GM12891 (cell line): Measurements from ENCODE around the gene MOAP1.
"Not testable (repeated sequence)": the region's sequence is repeated elsewhere in the genome, so short reads cannot be mapped to it uniquely, and the experiment has no call there.

Source experiments
- DNase-seq: peaks from one replicate; pipeline ENCODE4 v3.0.0; 2011; ENCODE audit warnings: low spot score; ENCODE audit not compliant: insufficient read length
- FAIRE-seq: peaks from 2 replicates; lab custom pipeline; 2011; peaks lifted over from hg19 to GRCh38; lab: Jason Lieb, UNC
- PAX5 ChIP-seq: IDR thresholded peaks from 2 replicates; pipeline ENCODE4 v1.6.1; 2011; ENCODE audit warnings: low read length, moderate library complexity, mild to moderate bottlenecking; ENCODE audit not compliant: insufficient read depth, severe bottlenecking
- POLR2A ChIP-seq: IDR thresholded peaks from 2 replicates; pipeline ENCODE4 v1.6.1; 2011; ENCODE audit warnings: low read depth, low read length, control low read depth
- POLR2AphosphoS5 ChIP-seq: IDR thresholded peaks from 2 replicates; pipeline ENCODE4 v1.6.1; 2011; ENCODE audit warnings: low read depth, low read length, control low read depth
- POU2F2 ChIP-seq: IDR thresholded peaks from 2 replicates; pipeline ENCODE4 v1.6.1; 2011; ENCODE audit warnings: low read depth, mild to moderate bottlenecking, control low read depth, low read length, moderate library complexity
- SPI1 ChIP-seq: IDR thresholded peaks from 2 replicates; pipeline ENCODE4 v1.6.1; 2011; ENCODE audit warnings: low read depth, low read length, control low read depth
- TAF1 ChIP-seq: IDR thresholded peaks from 2 replicates; pipeline ENCODE4 v1.6.1; 2011; ENCODE audit warnings: low read depth, low read length, control low read depth

MOAP1 gene

DNA sequence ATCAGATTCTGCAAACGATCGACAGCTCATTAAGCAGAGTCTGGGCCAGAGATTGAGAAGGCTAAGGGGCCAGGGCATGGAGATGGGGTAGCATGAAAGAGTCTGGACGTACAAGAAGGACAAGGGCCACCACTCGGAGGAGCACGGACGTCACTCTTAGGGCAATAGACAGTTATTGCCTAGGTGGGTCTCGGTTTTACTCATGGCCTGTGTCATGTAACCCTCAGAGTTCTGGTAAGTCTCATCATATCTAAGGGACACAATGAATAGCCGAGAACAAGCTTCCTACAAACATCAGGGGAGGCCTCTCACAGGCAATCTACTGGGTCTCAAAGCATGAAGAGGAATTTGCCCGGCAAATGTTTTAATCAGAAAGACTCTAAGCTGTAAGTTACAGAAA, 38.6 kb downstream of the MOAP1 start:
- DNase-seq = no peak
- no peak for FAIRE-seq
- no peak for TF ChIP-seq PAX5

DNA sequence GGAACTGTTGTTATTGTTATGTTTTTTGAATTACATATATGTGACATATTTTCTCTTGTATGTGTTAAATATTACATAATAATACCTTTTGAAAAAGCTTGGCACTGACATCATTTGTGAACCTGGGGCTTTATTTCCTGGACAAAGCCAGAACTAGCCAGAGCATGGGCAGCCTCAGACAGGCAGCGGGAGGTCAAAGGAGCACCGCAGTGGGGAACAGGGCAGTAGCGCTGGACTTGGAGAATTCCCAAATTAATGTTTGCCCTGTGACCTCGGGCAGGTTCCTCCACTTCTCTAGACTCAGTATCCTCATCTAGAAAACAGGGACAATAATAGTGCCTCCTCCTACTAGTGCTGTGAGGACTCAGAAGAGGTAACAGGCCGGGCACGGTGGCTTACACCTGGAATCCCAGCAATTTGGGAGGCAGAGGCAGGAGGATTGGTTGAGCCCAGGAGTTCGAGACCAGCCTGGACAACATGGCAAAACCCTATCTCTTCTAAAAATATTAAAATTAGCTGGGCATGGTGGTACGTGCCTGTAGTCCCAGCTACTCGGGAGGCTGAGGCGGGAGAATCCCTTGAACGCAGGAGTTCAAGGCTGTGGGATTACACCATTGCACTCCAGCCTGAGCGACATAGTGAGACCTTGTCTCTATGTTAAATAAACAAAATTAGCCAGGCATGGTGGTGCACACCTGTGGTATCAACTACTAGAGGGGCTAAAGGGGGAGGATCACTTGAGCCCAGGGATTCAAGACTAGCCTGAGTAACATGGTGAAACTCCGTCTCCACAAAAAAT, 41.6 kb downstream of the MOAP1 start:
- FAIRE-seq (no peak), DNase-seq (no peak)
- no peak for TF ChIP-seq POLR2A
- TF ChIP-seq POU2F2 = no peak
- TF ChIP-seq SPI1 = no peak
- TF ChIP-seq TAF1 = no peak
- TF ChIP-seq PAX5 = no peak
- no peak for TF ChIP-seq POLR2AphosphoS5

GRCh38 chr14:93137864-93138263, 46.8 kb downstream of the MOAP1 start:
- FAIRE-seq (no peak), DNase-seq (no peak)
- TF ChIP-seq PAX5 = no peak
- TF ChIP-seq POLR2A = no peak
- no peak for TF ChIP-seq TAF1
- no peak for TF ChIP-seq POU2F2
- no peak for TF ChIP-seq POLR2AphosphoS5
- no peak for TF ChIP-seq SPI1

DNA sequence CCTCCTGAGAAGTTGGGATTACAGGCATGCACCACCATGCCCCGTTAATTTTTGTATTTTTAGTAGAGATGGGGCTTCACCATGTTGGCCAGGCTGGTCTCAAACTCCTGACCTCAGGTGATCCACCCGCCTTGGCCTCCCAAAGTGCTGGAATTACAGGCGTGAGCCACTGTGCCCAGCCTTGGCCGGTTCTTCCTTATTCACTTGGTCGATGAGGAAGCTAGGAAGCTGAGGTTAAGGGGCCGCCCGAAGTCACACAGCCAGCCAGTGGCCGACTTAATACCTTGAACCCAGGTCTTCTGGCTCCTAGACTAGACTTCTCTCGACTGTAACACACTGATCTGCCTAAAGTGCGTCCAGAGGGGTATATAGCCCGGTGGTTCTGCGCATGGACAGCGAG, 48.2 kb downstream of the MOAP1 start:
- FAIRE-seq, DNase-seq: not testable (repeated sequence)

- FAIRE-seq (no peak), DNase-seq (no peak)
- TF ChIP-seq TAF1 (no peak), POLR2AphosphoS5 (no peak), POLR2A (no peak), PAX5 (no peak), SPI1 (no peak), POU2F2 (no peak)
Observed at GRCh38 chr14:93136009-93136408, 48.7 kb downstream of the MOAP1 start.

DNA sequence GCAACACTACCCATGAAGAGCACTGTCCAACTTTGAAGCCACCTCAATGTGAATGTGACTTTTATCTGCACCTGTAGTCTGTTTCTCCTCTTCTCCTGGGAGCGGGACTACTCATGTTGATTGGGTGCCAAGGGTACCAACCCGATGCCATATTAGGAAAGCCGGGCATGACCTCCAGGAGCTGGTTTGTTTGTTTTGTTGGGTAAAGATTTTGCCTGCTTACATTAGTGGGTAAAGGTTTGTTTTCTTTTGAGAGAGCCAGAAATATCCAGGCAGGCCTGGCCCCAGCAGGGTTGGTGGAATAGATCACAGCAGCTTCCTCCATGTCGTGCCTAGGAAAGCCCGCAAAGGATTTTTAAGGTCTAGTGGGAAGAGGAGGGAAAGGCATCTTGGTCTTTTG, 49.3 kb downstream of the MOAP1 start:
- TF ChIP-seq POU2F2 (no peak), SPI1 (no peak), POLR2AphosphoS5 (no peak), POLR2A (no peak), PAX5 (no peak), TAF1 (no peak)
- DNase-seq (no peak), FAIRE-seq (no peak)

- DNase-seq (no peak), FAIRE-seq (no peak)
- TF ChIP-seq POLR2A = no peak
- no peak for TF ChIP-seq PAX5
- no peak for TF ChIP-seq POLR2AphosphoS5
- TF ChIP-seq TAF1 = no peak
- TF ChIP-seq POU2F2 = no peak
- no peak for TF ChIP-seq SPI1
Observed at GRCh38 chr14:93133464-93133863, 51.2 kb downstream of the MOAP1 start.

- DNase-seq (peak; percentile 39), FAIRE-seq (peak; percentile 45)
- TF ChIP-seq TAF1 = no peak
Observed at GRCh38 chr14:93132472-93133065, 52.1 kb downstream of the MOAP1 start.
